Fibroblast of the aortic adventitia (primary cell): ENCODE results near the gene CIB2. TPM values are rescaled to one million over a fixed set of nuclear protein-coding genes. Genes with fewer than 3 reads are reported as not detected.
A peak's percentile ranks its signal among the peaks of the same experiment; 100 is the strongest.

Experiments used
- DNase-seq: peaks from one replicate; pipeline ENCODE4 v3.0.0-alpha.2; 2010; ENCODE audit warnings: low read depth
- H3K4me3 ChIP-seq: 2 replicates; pipeline ENCODE4 v1.5.1; 2011; ENCODE audit warnings: low read depth, mild to moderate bottlenecking, control low read depth, low read length, moderate library complexity
- total RNA-seq: library from RNA; depleted of rRNA; stranded (reverse); fragments of >200 nt; gene quantifications from 2 replicates; pipeline ENCODE4 v1.2.3, GENCODE V29; 2012; ENCODE audit warnings: low replicate concordance
- TF ChIP-seq, protein P1 (sequence below): IDR thresholded peaks from 2 replicates; pipeline ENCODE4 v1.5.1; 2011; ENCODE audit warnings: mild to moderate bottlenecking, low read length, control low read depth, inconsistent platforms; ENCODE audit not compliant: insufficient read depth

Gene CIB2
- total RNA-seq, 1 donor = 2.3 TPM

DNA sequence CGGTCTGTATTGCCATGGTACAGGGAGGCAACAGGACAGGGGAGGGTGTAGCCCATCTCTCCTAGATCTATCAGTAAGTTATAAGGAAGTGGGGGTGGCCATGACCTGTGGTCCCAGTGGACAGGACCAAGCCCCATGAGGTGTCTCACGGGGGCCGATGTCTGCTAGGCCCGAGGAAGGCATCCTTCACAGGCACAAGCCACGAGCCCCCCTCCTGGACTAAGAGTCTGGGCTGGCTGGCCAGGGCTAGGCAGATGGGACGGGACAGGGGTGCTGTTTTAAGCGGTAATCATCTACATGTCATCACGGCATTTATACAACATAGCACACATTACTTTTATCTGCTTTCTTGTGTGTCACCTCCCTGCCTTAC, 51.2 kb downstream of the CIB2 start:
- TF ChIP-seq, protein P1, sequence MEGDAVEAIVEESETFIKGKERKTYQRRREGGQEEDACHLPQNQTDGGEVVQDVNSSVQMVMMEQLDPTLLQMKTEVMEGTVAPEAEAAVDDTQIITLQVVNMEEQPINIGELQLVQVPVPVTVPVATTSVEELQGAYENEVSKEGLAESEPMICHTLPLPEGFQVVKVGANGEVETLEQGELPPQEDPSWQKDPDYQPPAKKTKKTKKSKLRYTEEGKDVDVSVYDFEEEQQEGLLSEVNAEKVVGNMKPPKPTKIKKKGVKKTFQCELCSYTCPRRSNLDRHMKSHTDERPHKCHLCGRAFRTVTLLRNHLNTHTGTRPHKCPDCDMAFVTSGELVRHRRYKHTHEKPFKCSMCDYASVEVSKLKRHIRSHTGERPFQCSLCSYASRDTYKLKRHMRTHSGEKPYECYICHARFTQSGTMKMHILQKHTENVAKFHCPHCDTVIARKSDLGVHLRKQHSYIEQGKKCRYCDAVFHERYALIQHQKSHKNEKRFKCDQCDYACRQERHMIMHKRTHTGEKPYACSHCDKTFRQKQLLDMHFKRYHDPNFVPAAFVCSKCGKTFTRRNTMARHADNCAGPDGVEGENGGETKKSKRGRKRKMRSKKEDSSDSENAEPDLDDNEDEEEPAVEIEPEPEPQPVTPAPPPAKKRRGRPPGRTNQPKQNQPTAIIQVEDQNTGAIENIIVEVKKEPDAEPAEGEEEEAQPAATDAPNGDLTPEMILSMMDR = no peak
- no peak for DNase-seq
- H3K4me3 ChIP-seq = no peak overlapping the region

DNA sequence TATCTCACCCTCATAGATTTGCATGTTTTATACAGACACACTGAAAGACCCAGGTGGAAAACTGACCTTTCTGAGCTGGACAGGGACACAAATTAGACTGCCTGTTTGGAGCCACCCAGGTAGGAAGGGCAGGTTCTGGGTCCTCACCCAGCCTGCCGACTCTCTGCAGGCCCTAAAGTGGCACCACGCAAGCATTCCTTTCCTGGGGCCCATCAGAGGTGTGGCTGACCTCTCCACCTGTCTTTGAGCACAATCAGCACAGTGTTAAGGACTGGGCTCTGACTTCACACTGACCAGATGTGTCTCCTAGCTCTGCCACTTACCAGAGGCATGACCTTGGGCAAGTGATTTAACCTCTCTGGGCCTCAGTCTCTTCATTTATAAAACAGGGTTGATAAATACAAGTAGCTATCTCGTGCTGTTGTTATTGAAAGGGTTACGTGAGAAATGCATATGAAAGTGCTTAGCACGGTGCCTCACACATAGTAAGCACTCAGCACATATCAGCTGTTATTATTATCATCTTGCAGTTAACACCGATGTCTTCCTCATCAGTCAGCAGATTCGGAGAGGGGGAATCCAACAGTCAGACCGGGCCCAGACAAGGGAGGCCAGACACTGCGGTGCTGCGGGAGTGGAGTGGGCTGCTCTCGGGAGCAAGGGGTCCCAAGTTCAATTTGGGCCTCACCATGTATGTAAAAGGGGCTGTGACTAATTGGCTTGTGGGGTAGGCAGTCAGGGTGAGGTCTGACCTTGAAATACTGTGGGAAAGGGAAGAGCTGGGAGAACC, 51.8 kb downstream of the CIB2 start:
- DNase-seq = no peak
- TF ChIP-seq, protein P1 = no peak
- no peak overlapping the region for H3K4me3 ChIP-seq

DNA sequence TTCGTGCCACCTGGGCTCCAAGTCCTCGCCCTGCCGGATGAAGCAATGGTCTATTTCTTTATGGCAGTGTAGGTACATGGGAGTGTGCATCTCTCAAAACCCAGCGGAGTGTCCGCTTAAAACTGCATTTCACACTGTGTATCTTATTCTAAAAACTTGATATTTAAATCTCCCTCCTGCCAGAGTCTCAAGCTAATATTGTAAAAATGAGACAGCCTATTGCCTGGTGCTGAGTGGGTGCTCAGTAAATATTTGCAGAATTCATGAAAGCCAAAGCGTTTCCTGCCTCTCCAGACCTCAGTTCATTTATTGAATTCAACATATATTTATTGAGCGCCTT, 53.4 kb downstream of the CIB2 start:
- no peak for DNase-seq
- TF ChIP-seq, protein P1 = no peak
- H3K4me3 ChIP-seq = peak overlapping the region; percentile 91

DNA sequence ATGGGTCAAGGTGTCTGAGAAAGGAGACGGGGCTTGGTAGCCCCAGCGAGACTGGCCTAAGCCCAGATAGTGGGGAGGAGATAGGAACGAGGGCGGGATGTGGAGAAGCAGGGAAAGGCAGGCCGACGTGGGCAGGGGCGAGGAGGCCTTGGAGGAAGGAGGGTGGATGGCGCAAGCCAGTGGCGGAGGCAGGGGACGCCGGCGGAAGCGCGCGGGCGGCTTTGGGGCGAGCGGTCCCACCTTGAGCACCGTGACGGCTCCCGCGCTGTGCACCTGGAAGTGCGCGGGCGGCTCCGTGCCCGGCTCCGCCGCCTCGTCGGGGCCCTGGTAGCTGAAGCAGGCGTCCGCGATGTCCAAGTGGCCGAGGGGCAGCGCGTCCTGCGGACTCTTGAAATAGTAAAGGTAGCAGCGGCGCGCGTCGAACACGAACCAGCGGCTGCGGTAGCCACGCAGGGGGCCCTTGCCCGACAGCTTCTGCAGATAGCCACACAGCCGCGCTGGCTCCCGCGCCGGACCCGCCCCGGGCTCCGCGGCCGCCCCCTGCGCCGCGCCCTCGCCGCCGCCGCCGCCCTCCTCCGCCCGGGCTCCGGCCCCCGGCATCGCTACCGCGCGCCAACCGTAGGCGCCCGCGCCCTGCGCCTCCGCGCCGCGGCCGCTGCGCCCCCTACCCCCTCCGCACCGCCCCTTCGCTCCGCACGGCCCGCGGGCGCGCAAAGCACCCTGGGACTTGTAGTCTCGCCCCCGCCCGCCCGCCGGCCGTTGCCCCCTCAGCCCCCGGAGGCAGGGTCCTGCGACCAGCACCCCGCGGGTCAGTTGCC, 54.0 kb downstream of the CIB2 start, which contains the start of gene TBC1D2B:
Gene TBC1D2B (minus strand): TSS at position 659 of the 818 bp plus-strand sequence. CDS start 59 bp downstream, at position 600.
- DNase-seq = peak; percentile 55
- TF ChIP-seq, protein P1 = no peak
- H3K4me3 ChIP-seq = peak within 1 kb of the TSS; percentile 91

DNA sequence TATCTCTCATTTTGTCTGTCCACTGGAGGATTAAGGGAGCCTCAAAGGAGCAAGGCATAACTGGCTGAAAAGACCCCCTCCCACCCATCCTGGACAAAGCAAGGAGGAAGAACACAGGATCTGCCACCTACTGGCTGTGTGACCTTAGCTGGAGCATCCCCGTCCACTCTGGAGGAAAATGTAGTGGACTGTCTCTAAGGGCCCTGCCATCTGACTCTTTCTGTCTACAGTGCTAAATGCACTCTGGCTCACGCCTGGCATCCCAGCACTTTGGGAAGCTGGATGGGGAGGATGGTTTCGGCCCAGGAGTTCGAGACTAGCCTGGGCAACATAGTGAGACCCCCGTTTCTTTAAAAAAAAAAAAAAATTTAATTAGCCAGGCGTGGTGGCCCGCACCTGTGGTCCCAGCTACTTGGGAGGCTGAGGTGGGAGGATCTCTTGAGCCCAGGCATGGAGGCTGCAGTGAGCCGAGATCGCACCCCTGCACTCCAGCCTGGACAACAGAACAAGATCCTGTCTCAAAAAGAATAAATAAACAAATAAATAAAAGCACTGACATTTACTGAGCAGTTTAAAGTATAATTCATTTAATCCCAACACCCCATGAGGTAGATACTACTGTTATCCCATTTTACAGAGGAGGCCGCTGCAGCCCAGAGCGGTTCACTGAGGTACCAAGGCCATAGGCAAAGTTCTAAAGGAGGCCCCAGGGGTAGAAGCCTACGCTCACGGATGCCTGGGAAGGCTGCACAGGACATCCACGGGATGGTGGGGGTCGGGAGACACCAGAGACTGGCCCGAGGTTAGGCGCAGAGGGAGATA, 54.8 kb downstream of the CIB2 start:
- no peak for DNase-seq
- TF ChIP-seq, protein P1 = peak; percentile 24
- peak overlapping the region; percentile 91 for H3K4me3 ChIP-seq

DNA sequence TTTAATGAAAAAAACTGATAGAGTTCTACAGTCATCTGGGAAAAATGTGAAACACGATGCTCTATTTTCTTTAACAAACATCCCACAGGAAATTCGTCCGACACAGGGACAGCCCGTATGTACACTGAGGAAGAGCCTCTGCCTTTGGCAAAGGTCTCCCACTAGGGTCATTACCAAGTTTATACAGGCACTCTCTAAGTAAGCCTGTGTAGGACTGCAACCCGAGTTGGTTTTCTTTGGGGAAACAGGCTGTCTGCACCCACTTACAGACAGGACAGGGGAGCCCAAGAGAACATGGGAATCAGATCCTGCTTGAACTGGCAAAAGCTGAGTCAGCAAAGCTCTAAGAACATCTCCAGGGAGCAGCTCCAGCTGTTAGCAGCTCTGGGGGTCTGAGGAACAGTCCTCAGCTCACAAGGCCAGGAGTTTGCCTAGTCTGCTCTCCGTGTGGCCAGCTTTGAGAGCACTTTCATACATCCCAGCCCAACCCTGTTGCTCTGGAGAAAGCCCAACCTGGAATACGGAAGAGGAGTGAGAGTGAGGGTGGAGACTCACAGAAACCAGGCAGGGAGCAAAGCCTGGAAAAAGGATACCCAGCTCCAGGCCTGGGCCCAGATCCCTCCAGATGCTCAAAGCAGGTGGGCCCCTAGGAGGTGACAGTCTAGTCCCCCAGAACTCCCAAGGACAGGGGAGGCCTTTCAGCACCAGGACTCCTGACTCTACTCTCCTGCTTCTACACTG, 55.6 kb downstream of the CIB2 start:
- peak overlapping the region; percentile 91 for H3K4me3 ChIP-seq
- peak; percentile 93 for DNase-seq
- TF ChIP-seq, protein P1 = no peak
